C4-2B (cell line): Measurements from ENCODE around the gene PLAU.
"Not testable (repeated sequence)": the region's sequence is repeated elsewhere in the genome, so short reads cannot be mapped to it uniquely, and the experiment has no call there.

Source experiments
- ZFX ChIP-seq: fragments of 450-650 bp; IDR thresholded peaks from 2 replicates; pipeline ENCODE4 v1.6.1; 2017
- TF ChIP-seq, protein P1 (sequence below): fragments of 450-650 bp; conservative IDR thresholded peaks from 2 replicates; pipeline ENCODE4 v1.5.1; 2017; ENCODE audit warnings: mild to moderate bottlenecking

DNA sequence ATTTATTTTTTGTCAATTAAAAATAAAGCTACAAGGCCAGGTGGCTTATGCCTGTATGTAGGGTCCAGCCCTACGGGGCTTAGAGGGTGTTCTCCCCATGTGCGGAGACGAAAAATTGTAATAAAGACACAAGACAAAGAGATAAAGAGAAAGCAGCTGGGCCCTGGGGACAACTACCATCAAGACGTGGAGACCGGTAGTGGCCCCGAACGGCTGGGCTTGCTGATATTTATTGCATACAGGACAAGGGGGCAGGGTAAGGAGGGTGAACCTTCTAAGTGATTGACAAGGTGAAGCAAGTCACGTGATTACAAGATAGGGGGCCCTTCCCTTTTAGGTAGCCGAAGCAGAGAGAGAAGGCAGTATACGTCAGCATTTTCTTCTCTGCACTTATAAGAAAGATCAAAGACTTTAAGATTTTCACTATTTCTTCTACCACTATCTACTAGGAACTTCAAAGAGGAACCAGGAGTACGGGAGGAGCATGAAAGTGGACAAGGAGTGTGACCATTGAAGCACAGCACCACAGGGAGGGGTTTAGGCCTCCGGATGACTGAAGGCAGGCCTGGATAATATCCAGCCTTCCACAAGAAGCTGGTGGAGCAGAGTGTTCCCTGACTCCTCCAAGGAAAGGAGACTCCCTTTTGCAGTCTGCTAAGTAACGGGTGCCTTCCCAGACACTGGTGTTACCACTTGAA lies 19.8 kb downstream of the PLAU start:
- TF ChIP-seq, protein P1, sequence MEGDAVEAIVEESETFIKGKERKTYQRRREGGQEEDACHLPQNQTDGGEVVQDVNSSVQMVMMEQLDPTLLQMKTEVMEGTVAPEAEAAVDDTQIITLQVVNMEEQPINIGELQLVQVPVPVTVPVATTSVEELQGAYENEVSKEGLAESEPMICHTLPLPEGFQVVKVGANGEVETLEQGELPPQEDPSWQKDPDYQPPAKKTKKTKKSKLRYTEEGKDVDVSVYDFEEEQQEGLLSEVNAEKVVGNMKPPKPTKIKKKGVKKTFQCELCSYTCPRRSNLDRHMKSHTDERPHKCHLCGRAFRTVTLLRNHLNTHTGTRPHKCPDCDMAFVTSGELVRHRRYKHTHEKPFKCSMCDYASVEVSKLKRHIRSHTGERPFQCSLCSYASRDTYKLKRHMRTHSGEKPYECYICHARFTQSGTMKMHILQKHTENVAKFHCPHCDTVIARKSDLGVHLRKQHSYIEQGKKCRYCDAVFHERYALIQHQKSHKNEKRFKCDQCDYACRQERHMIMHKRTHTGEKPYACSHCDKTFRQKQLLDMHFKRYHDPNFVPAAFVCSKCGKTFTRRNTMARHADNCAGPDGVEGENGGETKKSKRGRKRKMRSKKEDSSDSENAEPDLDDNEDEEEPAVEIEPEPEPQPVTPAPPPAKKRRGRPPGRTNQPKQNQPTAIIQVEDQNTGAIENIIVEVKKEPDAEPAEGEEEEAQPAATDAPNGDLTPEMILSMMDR: not testable (repeated sequence)
- TF ChIP-seq ZFX: not testable (repeated sequence)
